Effector memory CD4-positive, alpha-beta T cell (primary cell): ENCODE data around the gene NFIA.

Experiments used
- DNase-seq, 3 donors: peaks; one replicate each; pipeline ENCODE4 v3.0.0-alpha.2; 2020
- H3K27ac ChIP-seq: 2 replicates; pipeline ENCODE4 v1.7.0; 2013; ENCODE audit warnings: mild to moderate bottlenecking, low read length, moderate library complexity; ENCODE audit not compliant: insufficient read depth, poor library complexity, severe bottlenecking
- H3K27me3 ChIP-seq: replicated peaks from 2 replicates; pipeline ENCODE4 v1.7.0; 2013; ENCODE audit warnings: mild to moderate bottlenecking, low read length; ENCODE audit not compliant: insufficient read depth, control insufficient read depth, poor library complexity, severe bottlenecking
- H3K36me3 ChIP-seq: 2 replicates; pipeline ENCODE4 v1.7.0; 2013; ENCODE audit warnings: mild to moderate bottlenecking, low read length, moderate library complexity; ENCODE audit not compliant: control insufficient read depth, insufficient read depth
- H3K4me1 ChIP-seq: 2 replicates; pipeline ENCODE4 v1.7.0; 2013; ENCODE audit warnings: low read length, mild to moderate bottlenecking; ENCODE audit not compliant: control insufficient read depth, insufficient read depth, poor library complexity, severe bottlenecking
- H3K4me3 ChIP-seq: 2 replicates; pipeline ENCODE4 v1.7.0; 2013; ENCODE audit warnings: low read length, low read depth, mild to moderate bottlenecking; ENCODE audit not compliant: insufficient read depth, poor library complexity, severe bottlenecking
- H3K9me3 ChIP-seq: 2 replicates; pipeline ENCODE4 v1.7.0; 2013; ENCODE audit warnings: mild to moderate bottlenecking, low read length, moderate library complexity; ENCODE audit not compliant: control insufficient read depth

The NFIA gene

DNA sequence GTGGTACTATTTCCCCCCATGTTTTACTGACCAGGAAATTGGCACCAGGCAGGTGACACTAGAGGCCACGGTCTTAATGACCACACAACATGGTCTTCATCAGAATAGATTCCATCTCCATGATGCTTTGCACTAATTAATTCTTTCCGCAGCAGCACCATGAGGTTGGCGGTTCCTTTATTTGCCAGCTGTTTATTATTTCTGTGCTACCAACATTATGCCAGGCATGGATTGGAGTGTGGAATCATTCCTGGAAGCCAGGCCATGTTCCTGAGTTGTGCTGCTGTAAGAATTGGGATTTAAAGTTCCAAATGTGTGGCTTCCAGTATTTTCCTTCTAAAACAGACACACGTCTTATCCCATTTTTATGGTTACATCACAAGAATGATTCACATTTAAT is 107.8 kb downstream of the NFIA start:
- Histone ChIP-seq H3K27me3 (no peaks in the 10 kb centered on the region), H3K27ac (no peak overlapping the region), H3K36me3 (no peaks in the 10 kb centered on the region), H3K4me1 (no peaks in the 10 kb centered on the region), H3K9me3 (no peaks in the 10 kb centered on the region), H3K4me3 (no peak overlapping the region)
- no peak for DNase-seq

DNA sequence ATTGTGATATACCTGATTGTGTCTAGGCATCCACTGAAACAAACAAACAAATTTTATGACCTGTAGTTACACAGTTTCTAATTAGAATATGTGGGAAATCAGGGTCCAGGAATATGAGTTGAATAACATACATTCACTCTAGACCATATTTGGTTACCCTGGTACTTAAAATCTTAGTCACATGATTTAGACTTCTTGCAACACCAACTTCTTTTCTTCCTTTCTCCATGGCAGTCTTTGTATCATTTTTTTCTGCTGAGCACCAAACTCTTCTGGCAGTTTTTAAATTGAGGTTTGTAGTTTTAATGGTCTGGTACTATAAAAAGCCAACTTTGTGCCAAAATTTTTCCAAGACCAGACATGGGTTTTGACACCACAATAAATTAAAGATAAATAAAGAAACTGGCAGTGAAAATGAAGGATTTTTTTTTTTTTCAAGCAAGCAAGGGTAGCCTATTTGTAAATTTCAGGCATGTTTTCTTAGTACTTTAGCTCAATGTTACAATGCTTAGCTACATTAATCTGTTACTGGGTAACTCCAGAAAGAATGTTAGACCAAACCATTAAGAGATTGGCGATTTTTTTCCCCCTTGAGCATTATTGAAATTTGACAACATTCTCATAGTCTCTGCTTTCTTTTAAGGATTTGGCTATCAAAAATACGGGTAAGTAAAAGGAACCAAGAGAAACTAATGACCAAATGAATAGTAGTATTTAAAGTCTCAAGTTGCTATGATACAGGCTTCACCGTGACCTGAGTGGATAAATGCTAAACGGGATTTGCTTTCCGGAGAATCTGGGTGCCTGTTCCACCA is 108.5 kb downstream of the NFIA start:
- no peak overlapping the region for H3K4me3 ChIP-seq
- H3K27me3 ChIP-seq, result no peaks in the 10 kb centered on the region
- no peaks in the 10 kb centered on the region for H3K4me1 ChIP-seq
- H3K36me3 ChIP-seq, result no peaks in the 10 kb centered on the region
- no peak overlapping the region for H3K27ac ChIP-seq
- DNase-seq, result no peak
- H3K9me3 ChIP-seq, result no peaks in the 10 kb centered on the region

- Histone ChIP-seq H3K4me3 (no peak overlapping the region), H3K9me3 (no peaks in the 10 kb centered on the region), H3K36me3 (no peaks in the 10 kb centered on the region), H3K27me3 (no peaks in the 10 kb centered on the region), H3K27ac (no peak overlapping the region), H3K4me1 (no peaks in the 10 kb centered on the region)
- no peak for DNase-seq
Measured at GRCh38 chr1:61191433-61191720, 109.0 kb downstream of the NFIA start.

DNA sequence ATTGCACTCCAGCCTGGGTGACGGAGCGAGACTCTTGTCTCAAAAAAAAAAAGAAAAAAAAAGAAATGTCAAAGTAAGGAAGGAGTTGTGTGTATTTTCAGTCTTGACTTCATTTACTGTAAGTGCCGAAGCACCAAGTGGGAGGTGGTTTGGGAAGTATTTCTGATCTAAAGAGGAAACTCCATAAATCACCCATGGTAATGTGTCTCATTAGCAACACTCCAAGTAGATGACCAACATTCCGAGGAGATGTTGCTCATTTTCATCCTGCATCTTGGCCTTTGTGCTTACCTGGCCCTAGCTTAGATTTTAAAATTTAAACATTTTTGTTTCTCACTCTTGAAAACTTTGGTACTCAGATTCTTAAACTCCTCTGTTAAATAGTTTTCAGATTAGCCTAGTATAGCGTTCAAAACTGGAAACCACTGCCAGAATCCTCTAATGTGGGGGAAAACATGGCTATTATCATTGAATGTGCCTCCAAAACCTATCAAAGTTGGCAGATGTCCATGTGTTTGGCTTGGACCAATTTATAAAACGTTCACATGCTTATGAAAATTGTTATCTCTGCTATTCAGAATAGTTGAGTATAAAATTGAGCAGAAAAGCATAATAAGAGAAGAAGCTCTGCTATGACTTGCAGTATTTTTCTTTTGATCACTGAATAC is 110.4 kb downstream of the NFIA start:
- Histone ChIP-seq H3K27ac (no peak overlapping the region), H3K36me3 (no peaks in the 10 kb centered on the region), H3K4me3 (no peak overlapping the region), H3K4me1 (no peaks in the 10 kb centered on the region), H3K27me3 (no peaks in the 10 kb centered on the region), H3K9me3 (no peaks in the 10 kb centered on the region)
- DNase-seq, result no peak

GRCh38 chr1:61193808-61194207 is 111.4 kb downstream of the NFIA start:
- H3K27ac ChIP-seq, result no peak overlapping the region
- no peak overlapping the region for H3K4me3 ChIP-seq
- no peaks in the 10 kb centered on the region for H3K9me3 ChIP-seq
- H3K27me3 ChIP-seq, result no peaks in the 10 kb centered on the region
- H3K36me3 ChIP-seq, result no peaks in the 10 kb centered on the region
- H3K4me1 ChIP-seq, result no peaks in the 10 kb centered on the region
- DNase-seq, result no peak

GRCh38 chr1:61198554-61198953 is 116.2 kb downstream of the NFIA start:
- DNase-seq, result no peak
- Histone ChIP-seq H3K27me3 (no peaks in the 10 kb centered on the region), H3K36me3 (no peaks in the 10 kb centered on the region), H3K4me1 (no peaks in the 10 kb centered on the region), H3K9me3 (no peaks in the 10 kb centered on the region), H3K27ac (no peak overlapping the region), H3K4me3 (no peak overlapping the region)

DNA sequence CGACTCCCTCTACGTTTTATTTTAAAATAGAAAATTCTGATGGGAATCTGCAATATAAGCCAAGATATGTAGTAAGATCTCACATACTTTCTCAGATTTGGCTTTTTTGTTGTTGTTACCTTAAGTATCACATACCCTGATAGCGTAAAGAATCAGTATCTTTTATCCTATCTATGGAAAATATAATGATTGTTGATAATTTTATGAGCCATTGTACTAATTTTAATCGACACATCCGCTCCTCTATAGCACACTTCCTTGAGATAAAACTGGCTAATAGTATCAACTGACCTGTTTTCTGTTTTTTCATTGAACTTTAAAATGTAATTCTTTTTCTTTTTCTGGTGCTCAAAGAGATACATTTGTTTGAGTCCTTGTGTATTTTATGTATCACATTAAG is 118.7 kb downstream of the NFIA start:
- no peak overlapping the region for H3K27ac ChIP-seq
- DNase-seq, result no peak

DNA sequence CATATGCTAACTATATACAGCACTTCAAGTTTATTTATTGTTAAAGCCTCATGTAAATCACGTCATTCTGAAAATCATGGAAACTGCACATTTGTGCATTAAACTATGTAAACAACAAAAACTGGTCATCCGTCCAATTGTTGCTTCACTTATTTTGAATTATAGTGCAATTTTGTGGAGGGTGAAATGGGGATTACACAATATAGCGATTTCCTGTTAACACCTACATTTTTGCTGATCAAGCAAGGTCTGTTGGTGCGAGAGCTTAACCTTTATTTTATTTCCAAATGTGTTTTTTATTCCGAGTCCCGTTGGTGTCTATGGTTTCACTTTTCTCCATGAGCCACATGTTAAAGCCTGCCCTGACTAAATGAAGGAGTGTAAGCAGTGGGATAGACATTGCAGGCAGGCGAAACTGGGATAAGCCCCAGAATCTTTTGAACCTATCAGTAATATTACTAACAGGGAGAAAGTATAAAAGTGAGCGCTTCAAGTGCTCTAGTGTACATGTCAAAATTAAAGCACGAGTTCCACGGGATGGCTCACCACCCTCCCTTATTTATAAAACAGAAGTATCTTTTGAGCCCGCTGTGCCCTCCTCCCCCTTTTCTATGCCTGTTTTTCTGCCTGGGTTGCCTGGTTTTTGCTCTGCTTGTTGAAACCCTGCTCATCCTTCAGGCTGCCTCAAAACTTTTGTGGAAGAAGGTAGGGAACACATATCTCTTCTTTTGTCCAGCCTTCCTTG is 120.7 kb downstream of the NFIA start:
- Histone ChIP-seq H3K4me3 (no peak overlapping the region), H3K4me1 (no peaks in the 10 kb centered on the region), H3K27me3 (no peaks in the 10 kb centered on the region), H3K9me3 (no peaks in the 10 kb centered on the region), H3K27ac (no peak overlapping the region), H3K36me3 (no peaks in the 10 kb centered on the region)
- no peak for DNase-seq

More for the DNA sequence above, 118.7 kb downstream of the NFIA start:
- H3K27me3 ChIP-seq, result no peaks in the 10 kb centered on the region
- no peak overlapping the region for H3K4me3 ChIP-seq
- H3K9me3 ChIP-seq, result no peaks in the 10 kb centered on the region
- H3K36me3 ChIP-seq, result no peaks in the 10 kb centered on the region
- H3K4me1 ChIP-seq, result no peaks in the 10 kb centered on the region

DNA sequence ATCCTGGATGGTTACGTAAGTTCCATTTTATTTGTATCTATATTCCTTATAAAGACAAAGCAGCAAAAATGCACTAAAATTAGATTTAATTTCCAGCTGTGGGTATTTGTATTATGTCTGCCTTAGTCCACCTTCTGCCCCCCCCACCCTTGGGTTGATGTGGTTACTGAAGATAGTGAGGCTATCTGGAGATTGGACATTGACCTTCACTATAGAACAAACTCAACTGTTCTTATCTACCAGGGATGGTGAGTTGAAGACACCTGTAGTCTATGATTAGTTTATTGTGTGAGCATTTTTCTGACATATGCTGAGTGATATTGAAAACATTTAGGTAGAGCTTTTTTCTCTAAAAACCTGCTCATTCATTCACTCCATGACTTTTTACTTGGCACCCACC is 122.2 kb downstream of the NFIA start:
- Histone ChIP-seq H3K4me1 (no peaks in the 10 kb centered on the region), H3K9me3 (no peaks in the 10 kb centered on the region), H3K36me3 (no peaks in the 10 kb centered on the region), H3K4me3 (no peak overlapping the region), H3K27me3 (no peaks in the 10 kb centered on the region), H3K27ac (no peak overlapping the region)
- no peak for DNase-seq

GRCh38 chr1:61207416-61207815 is 125.1 kb downstream of the NFIA start:
- Histone ChIP-seq H3K27ac (no peak overlapping the region), H3K4me1 (no peaks in the 10 kb centered on the region), H3K4me3 (no peak overlapping the region), H3K9me3 (no peaks in the 10 kb centered on the region), H3K36me3 (no peaks in the 10 kb centered on the region), H3K27me3 (no peaks in the 10 kb centered on the region)
- no peak for DNase-seq
